Skin of body (tissue), 2 donors: ENCODE data around the gene ABCC9. TPM values are rescaled to one million over a fixed set of nuclear protein-coding genes. Genes with fewer than 3 reads are reported as not detected.
"Not testable (repeated sequence)": the region's sequence is repeated elsewhere in the genome, so short reads cannot be mapped to it uniquely, and the experiment has no call there.

Experiments used
- DNase-seq: peaks from one replicate; lab custom pipeline; 2025; lab: John Stamatoyannopoulos, UW
- total RNA-seq: library from RNA; depleted of rRNA; stranded (reverse); fragments of >200 nt; gene quantifications from one replicate; pipeline ENCODE4 v1.2.3, GENCODE V29; 2014

Gene ABCC9
- total RNA-seq, 1 donor from 2014 or later: 46.3 TPM

DNA sequence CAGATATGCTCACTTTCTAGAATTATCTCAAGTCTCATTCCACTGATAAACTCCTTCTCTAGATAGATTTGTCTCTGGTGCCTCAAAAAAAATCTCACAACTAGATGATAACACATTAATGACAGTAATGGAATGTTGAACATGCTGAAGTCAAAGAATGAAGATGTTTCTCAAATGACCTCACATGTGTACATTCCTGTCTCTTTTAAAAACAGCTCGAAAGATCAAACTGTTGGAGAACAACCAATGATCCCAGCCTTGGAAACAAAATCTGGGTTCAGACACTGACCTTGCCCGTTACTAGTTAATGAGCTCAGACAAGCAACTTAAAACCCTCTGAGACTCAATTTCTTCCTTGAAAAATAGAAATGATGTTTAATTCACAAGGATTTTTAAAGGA is 122.0 kb downstream of the ABCC9 start:
- DNase-seq: peak; percentile 13

DNA sequence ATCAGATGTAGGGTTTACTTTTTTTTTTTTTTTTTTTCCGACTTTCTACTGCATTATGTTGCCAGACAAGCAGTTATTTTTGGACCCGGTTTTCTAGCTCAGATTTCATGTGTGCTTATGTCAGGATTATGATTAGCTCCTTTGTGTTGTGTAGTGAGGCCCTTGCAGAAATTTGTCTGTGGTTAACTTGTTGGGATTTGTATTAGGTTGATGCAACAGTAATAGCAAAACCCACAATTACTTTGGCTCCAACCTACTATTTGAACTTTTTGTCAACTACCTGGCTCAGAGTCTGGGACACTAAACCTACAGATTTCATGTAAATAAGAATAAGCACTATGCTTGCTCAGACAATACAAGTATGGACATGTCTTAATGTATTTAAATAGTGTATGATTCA is 122.6 kb downstream of the ABCC9 start:
- DNase-seq: peak; percentile 20

DNA sequence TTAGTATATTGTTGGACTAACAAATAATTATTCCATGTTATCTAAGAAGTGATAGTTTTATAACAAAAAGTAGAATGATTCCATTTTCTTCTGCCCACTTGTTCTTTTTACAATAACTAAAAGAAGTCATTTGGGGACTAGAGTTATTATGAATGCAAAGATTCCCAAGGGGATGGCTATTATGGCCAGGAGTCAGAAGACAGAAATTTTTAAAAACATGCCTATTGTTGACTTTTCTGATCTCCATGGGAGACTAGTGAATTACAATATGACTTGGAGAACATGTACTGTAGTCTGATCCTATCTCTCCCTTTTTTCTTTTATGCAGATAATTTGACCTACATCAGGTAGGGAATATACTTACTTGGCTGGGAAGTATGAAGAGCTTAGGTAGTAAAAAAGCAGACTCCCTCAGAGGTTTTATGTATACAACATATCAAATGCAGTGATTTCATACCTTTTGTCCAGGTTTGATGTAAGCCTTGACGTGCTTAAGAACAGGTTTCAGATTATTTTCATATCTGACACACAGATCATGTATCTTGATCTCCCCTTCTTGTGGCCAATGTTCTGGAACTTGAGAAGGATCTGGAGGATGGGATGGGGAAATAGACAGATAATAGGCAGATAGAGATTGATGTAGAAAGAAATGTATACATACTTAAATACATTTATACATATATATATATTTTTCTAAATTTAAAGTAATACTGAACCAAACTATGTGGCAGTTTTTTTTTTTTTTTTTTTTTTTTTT is 125.7 kb downstream of the ABCC9 start:
- no peak for DNase-seq

DNA sequence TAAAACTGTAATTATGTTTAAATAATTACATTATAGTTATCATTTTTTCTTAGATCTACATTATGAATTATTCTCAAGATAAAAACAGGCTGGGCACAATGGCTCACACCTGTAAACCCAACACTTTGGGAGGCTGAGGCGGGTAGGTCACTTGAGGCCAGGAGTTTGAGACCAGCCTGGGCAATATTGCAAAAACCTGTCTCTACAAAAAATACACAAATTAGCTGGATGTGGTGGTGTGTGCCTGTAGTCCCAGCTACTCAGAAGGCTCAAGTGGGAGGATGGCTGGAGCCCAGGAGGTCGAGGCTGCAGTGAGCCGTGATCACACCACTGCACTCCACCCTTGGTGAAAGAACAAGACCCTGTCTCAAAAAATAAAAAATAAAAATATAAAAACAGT is 126.4 kb downstream of the ABCC9 start:
- DNase-seq: no peak

DNA sequence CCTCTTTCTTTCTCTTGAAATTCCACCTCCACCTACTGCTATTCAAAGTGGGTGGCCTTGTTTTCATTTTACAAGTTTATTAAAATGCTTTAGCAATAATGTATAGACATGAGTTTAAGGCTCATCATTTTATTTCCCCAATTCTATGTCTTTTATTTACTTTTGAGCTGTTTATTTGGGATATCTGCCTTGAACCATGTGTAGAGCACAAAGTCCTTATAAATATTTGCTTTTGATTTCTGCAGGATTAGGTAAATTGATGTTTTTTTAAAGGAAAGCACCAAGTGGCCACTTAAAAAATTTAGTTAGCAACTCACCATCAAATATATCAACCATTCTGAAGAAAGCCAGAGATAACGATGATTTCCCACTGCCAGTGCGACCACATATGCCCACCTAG is 126.9 kb downstream of the ABCC9 start:
- no peak for DNase-seq

DNA sequence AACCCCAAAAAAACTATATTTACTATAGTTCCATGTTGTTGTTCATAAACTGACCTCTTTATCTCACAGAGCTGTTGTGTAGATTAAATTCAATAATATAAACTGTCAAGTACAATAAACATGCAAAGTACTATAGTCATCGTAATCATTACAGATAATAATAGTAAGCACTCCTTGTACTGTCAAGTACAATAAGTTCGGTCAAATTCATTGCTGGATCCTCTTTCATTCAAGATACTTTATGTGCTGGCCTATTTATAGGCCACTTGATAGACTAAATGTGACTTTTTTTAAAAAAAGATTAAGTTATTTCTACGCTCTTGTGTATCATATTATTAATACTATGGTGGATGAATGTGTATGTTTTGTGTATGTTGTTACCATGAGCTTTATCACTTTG is 127.5 kb downstream of the ABCC9 start:
- no peak for DNase-seq

DNA sequence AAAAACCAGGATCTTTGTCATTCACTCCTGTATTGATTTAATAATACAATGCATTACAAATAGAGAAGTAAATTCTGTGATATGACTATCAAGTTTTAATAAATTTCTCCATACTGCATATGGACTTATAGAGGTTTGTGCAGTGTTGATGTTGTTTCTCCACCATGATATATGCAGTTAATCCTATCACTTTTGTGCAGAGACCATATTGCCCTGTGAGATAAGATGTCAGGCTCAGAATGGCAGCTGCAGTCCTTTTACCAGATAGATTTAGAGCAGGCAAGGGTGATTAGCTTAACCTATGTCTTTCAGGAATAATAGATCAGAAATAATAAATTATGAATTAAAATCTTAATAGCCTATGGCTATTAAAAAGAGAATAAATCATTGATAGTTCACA is 128.1 kb downstream of the ABCC9 start:
- DNase-seq: no peak

DNA sequence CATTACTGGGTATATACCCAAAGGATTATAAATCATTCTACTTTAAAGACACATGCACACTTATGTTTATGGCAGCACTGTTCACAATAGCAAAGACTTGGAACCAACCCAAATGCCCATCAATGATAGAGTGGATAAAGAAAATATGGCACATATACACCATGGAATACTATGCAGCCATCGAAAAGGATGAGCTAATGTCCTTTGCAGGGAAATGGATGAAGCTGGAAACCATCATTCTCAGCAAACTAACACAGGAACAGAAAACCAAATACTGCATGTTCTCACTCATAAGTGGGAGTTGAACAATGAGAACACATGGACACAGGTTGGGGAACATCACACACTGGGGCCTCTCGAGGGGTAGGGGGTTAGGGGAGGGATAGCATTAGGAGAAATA is 128.9 kb downstream of the ABCC9 start:
- not testable (repeated sequence) for DNase-seq

DNA sequence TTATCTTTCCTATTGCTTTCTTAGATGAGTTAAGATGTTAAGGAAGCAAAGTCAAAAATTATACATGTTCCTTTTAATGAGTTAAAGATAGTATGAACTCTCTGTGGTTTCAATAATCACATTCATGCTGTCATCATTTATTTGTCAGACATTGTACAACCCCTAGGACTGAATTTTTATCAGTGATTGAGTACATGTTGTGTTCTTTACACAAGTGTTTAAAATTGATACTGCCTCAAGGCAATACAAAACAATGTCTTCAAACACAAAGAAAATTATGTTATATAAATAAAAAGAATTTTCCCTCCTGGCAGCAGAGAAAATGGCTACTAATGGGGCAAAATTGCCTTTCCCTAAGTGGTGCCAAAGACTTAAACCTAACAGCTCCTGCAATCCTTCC is 132.1 kb downstream of the ABCC9 start:
- DNase-seq: no peak

DNA sequence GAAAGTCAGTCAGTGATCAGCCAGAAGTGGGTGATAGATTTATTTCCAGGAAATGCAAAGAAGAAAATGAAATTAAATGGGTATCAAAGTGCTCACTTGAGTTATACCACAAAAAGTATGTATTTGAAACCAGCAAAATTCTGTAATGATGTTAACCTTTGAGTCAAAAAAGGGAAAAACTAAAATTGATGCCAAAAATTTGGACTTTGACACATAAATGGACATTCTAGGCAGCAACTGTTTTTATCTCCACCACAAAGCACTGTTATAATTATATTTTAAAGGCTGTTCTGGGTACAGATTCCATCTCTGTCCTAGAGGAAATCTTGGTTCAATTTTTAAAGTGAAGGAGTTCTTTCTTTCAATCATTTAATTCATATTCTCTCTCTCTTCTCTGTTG is 135.0 kb downstream of the ABCC9 start:
- no peak for DNase-seq

DNA sequence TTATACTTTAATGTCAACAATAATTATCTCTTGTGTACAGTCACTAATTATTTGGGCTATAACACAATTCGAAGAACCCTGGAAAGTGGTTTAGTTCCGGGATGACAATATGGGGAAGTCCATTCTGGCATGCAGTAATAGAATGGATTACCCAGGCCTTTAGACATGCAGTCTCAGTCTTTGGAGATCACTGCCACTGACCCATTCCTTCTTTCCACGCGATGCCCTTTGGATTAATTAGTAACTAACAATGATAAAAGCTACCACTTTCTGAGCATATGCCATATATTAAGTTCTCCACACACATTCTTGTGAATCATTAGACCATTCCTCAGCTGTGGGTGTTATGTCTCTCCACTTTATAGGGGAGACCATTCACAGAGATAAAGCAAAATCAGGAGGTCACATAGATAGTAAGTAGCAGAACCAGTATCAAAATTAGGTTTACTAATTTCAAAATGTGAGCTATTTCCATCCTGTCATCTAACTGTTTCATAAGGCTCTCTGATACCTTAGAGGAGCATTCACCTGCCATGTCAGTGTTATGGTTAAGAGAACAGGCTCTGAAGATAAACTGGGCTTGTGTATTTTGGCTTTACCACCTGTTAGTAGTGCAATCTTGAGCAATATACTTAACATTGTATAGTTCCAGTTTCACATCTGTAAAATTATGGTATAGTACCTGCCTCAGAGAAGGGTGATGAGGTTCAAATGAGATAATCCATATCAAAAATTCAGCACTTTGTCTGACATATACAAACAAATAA is 139.5 kb downstream of the ABCC9 start:
- no peak for DNase-seq

DNA sequence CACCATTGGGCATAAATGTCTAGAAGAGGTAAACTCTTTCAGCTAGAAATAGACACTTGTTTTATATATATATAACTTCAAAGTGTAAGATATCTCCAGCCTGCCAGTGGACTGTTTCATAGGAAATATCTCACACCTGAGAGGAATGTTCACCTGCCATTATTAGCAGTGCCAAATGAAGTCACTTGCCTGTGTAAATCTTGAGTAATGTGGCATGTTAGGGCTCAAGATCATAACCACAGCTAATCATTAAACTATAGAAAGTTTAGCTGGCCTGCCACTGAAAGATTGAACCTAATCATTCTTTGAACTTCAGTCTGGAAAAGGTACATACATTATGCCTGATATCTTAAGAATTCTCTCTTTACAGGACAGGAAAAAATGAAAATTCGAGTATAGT is 141.2 kb downstream of the ABCC9 start:
- DNase-seq: no peak

DNA sequence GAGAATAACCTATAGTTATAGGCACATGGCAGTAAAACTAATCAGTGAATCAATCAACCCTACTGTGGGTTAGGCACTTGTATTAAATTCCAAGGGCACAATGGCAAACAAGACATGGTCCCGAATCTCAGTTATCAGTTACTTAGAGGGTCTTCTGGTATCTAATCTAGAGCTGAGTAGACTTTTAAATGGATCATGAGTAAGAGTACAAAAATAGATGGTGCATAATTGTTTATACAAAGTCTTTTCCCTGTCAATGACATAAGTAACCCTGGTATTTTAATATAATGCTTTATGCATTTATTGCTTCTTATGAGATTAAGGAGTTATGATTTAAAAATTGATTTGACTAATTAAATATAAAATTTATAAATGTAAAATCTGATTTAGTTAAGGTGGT is 143.7 kb downstream of the ABCC9 start:
- no peak for DNase-seq

DNA sequence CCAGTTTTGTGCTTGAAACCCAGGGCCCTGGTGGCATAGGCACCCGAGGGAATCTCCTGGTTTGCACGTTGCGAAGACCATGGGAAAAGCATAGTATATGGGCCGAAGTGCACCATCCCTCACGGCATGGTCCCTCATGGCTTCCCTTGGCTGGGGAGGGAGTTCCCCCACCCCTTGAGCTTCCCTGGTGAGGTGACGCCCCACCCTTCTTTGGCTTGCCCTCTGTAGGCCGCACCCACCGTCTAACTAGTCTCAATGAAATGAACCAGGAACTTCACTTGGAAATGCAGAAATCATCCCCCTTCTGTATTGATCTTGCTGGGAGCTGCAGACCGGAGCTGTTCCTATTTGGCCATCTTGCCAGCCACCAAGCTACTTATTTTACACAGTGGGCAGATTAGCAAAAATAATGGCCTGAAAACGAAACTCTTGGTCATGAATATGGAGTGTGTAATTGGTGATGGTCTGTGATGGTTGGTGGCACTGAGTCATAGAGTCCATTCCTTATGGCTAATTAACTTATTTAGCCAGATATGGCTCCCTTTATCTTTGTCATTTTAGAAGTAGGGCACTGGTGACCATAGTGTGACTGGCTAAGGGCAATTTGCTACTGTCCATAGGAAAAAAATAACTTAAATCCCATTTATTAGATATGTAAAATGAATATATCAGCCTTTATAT is 145.4 kb downstream of the ABCC9 start:
- no peak for DNase-seq

DNA sequence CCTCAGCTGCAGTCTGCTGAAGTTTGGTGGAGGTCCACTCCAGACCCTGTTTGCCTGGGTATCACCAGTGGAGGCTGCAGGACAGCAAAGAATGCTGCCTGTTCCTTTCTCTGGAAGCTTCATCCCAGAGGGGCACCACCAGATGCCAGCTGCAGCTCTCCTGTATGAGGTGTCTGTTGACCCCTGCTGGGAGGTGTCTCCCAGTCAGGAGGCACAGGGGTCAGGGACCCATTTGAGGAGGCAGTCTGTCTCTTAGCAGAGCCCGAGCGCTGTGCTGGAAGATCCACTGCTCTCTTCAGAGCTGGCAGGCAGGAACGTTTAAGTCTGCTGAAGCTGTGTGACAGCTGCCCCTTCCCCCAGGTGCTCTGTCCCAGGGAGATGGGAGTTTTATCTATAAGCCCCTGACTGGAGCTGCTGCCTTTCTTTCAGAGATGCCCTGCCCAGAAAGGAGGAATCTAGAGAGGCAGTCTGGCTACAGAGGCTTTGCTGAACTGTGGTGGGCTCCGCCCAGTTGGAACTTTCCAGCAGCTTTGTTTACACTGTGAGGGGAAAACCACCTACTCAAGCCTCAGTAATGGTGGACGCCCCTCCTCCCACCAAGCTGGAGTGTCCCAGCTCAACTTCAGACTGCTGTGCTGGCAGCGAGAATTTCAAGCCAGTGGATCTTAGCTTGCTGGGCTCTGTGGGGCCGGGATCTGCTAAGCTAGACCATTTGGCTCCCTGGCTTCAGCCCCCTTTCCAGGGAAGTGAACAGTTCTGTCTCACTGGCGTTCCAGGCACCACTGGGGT is 146.2 kb downstream of the ABCC9 start:
- not testable (repeated sequence) for DNase-seq

DNA sequence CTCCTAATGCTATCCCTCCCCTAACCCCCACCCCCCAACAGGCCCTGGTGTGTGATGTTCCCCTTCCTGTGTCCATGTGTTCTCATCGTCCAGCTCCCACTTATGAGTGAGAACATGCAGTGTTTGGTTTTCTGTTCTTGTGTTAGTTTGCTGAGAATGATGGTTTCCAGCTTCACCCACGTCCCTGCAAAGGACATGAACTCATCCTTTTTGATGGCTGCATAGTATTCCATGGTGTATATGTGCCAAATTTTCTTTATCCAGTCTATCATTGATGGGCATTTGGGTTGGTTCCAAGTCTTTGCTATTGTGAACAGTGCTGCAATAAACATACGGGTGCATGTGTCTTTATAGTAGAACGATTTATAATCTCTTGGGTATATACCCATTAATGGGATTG is 151.5 kb downstream of the ABCC9 start:
- not testable (repeated sequence) for DNase-seq

DNA sequence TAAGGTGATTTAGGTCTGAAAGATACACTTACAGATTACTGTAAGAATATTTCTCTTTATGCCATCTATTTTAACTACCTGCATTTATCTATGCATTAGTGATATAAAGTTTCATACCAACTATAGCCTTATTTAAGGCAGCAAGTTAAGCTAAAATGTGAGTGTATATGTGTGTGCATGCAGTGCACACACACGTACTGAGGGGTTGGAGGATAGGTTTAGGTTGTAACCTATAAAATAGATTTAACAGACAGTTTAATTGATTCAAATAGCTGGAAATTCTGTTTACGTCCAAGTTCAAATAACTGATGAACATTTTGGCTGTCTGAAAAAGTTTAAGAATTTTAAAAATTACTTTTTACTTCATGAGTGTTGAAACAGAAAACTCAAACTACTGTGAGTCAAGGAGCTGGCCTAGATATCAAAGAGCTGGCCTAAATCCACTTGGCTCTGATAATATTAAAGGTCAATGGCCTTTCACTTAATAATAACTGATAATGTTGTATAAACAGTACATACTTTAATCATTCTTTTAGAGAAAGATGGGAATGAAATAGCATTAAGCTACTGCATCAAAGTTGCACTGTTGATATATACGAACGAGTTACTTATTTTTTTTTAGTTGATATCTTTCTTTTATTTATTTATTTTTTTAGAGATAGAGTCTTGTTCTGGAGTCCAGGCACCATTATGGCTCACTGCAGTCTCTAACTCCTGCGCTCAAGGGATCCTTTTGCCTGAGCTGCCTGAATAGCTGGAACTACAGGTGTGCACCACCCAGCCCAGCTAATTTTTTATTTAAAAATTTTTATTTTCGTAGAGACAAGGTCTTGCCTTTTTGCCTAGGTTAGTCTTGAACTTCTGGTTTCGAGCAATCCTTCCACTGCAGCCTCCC is 152.9 kb downstream of the ABCC9 start:
- DNase-seq: no peak

DNA sequence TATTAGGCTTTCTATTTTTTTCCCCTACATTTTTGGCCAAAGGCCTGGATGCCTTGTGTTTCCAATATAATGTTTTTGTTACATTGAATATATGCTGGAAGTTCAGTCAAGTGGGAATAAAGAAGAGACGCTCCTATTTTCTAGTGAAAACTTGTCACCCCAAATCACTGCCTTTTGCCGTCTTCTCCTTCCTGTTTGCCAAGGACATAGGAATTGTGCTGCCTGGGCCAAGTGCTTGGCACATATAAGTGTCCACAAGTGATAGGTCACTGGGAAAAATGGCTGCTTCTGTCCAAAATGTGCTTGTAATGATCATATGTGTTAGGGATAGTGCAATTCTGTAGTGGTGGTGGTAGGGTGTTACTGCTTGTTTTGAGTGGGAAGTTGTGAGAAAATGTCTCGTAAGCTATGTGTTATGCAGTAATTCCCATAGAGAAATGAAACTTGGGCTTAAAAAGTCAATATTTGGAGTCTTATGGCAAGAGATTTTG is 155.1 kb downstream of the ABCC9 start:
- DNase-seq: peak; percentile 94

DNA sequence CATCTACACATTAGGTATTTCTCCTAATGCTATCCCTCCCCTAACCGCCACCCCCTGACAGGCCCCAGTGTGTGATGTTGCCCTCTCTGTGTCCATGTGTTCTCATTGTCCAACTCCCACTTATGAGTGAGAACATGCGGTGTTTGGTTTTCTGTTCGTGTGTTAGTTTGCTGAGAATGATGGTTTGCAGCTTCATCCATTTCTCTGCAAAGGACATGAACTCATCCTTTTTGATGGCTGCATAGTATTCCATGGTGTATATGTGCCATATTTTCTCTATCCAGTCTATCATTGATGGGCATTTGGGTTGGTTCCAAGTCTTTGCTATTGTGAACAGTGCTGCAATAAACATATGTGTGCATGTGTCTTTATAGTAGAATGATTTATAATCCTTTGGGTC is 158.5 kb downstream of the ABCC9 start:
- not testable (repeated sequence) for DNase-seq

DNA sequence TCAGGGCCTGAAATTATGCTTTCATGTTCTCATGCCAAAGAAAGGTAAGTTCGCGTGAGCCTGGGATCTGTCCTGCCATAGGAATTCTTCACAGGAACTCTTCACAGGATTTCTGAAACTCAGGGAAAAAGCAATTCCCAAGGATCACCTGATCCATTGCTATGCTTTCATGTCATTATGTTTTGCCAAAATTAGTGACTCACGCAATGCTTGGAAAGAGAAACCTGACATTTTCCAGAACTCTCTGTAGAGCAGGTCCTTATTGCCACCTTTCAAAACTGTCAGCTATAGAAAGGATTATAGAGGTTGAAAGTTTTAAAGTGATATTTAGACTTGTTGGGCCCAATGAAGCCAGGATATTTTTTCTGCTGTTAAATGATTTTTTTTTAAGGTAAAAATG is 160.4 kb downstream of the ABCC9 start:
- no peak for DNase-seq
